Measurements from ENCODE around the gene SEMA3G. TPM values are rescaled to one million over a fixed set of nuclear protein-coding genes. Genes with fewer than 3 reads are reported as not detected.

The SEMA3G gene
- polyA plus RNA-seq, 1 donor from 2014 or later, result not detected

GRCh38 chr3:52456800-52457183 is 11.9 kb upstream of the SEMA3G start:
- Histone ChIP-seq H3K9me3 (ENCODE audit: low read length) (no peaks in the 10 kb centered on the region), H3K27me3 (ENCODE audit: insufficient read depth, low read depth, low read length) (no peaks in the 10 kb centered on the region), H3K36me3 (ENCODE audit: insufficient read depth, low read length) (no peaks in the 10 kb centered on the region), H3K4me3 (ENCODE audit: low read length) (peak overlapping the region; percentile 95), H4K20me1 (ENCODE audit: insufficient read depth) (no peaks in the 10 kb centered on the region), H3K9me2 (ENCODE audit: insufficient read depth, low read length) (no peaks in the 10 kb centered on the region), H3K27ac (ENCODE audit: low read length) (peak overlapping the region; percentile 86), H3F3A (ENCODE audit: insufficient read depth, low read length, poor library complexity, severe bottlenecking) (peaks cover 6% of the 10 kb centered on the region), H3K79me2 (replicated peaks; ENCODE audit: insufficient read depth, low read length) (peaks cover 37% of the 10 kb centered on the region), H2AFZ (ENCODE audit: low read depth, low read length) (peak overlapping the region; percentile 42), H3K9ac (ENCODE audit: low read length) (peak overlapping the region; percentile 96), H3K4me2 (ENCODE audit: low read length) (peak overlapping the region; percentile 77)
- TF ChIP-seq CTCF (IDR thresholded peaks at IDR 0.05; ENCODE audit: poor library complexity, severe bottlenecking) (no peak), POLR2AphosphoS5 (IDR thresholded peaks at IDR 0.05) (no peak), EP300 (conservative IDR thresholded peaks at IDR 0.05; ENCODE audit: poor library complexity, severe bottlenecking) (no peak), SMC3 (conservative IDR thresholded peaks at IDR 0.05; ENCODE audit: poor library complexity) (no peak), EZH2 (IDR thresholded peaks at IDR 0.05; ENCODE audit: borderline replicate concordance, insufficient read depth, low read length, poor library complexity, severe bottlenecking) (no peak), TAF1 (IDR thresholded peaks at IDR 0.05; ENCODE audit: low read depth) (no peak), RAD21 (conservative IDR thresholded peaks at IDR 0.05) (no peak), REST (IDR thresholded peaks at IDR 0.05; ENCODE audit: borderline replicate concordance) (no peak), MXI1 (conservative IDR thresholded peaks at IDR 0.05; ENCODE audit: poor library complexity, severe bottlenecking) (no peak)

- no peaks in the 10 kb centered on the region for H3K9me2 ChIP-seq (ENCODE audit: insufficient read depth, low read length)
- H3K4me2 ChIP-seq (ENCODE audit: low read length), result peak overlapping the region; percentile 77
- H4K20me1 ChIP-seq (ENCODE audit: insufficient read depth), result no peaks in the 10 kb centered on the region
- TF ChIP-seq MXI1 (conservative IDR thresholded peaks at IDR 0.05; ENCODE audit: poor library complexity, severe bottlenecking) (peak; percentile 34), EZH2 (IDR thresholded peaks at IDR 0.05; ENCODE audit: borderline replicate concordance, insufficient read depth, low read length, poor library complexity, severe bottlenecking) (no peak), TAF1 (IDR thresholded peaks at IDR 0.05; ENCODE audit: low read depth) (no peak), CTCF (IDR thresholded peaks at IDR 0.05; ENCODE audit: poor library complexity, severe bottlenecking) (no peak)
- H3K36me3 ChIP-seq (ENCODE audit: insufficient read depth, low read length), result no peaks in the 10 kb centered on the region
- peaks cover 6% of the 10 kb centered on the region for H3F3A ChIP-seq (ENCODE audit: insufficient read depth, low read length, poor library complexity, severe bottlenecking)
- peak overlapping the region; percentile 96 for H3K9ac ChIP-seq (ENCODE audit: low read length)
- peaks cover 37% of the 10 kb centered on the region for H3K79me2 ChIP-seq (replicated peaks; ENCODE audit: insufficient read depth, low read length)
- H2AFZ ChIP-seq (ENCODE audit: low read depth, low read length), result peak overlapping the region; percentile 42
- no peaks in the 10 kb centered on the region for H3K27me3 ChIP-seq (ENCODE audit: insufficient read depth, low read depth, low read length)
- no peaks in the 10 kb centered on the region for H3K9me3 ChIP-seq (ENCODE audit: low read length)
- peak overlapping the region; percentile 86 for H3K27ac ChIP-seq (ENCODE audit: low read length)
- H3K4me3 ChIP-seq (ENCODE audit: low read length), result peak overlapping the region; percentile 95
Measured at GRCh38 chr3:52456169-52456799, 11.4 kb upstream of the SEMA3G start.

Measured in neural cell (in vitro differentiated cells).